Astrocyte of the cerebellum (primary cell): ENCODE results near the gene HERPUD1.

Experiments
- DNase-seq: peaks from one replicate; pipeline ENCODE4 v3.0.0-alpha.2; 2011; ENCODE audit warnings: low read depth
- H3K4me3 ChIP-seq: 2 replicates; pipeline ENCODE4 v1.5.1; 2011; ENCODE audit warnings: mild to moderate bottlenecking, low read depth, low read length, moderate library complexity
- CTCF ChIP-seq: IDR thresholded peaks from 2 replicates; pipeline ENCODE4 v1.5.1; 2012; ENCODE audit warnings: low read length, low read depth, moderate library complexity, mild to moderate bottlenecking; ENCODE audit errors: missing control alignments
- in situ Hi-C: cut with HindIII; loops from 2 replicates; pipeline ENCODE4 v1.10.0; 2017; ENCODE audit warnings: low sequenced_read_pairs

HERPUD1 gene

GRCh38 chr16:56953006-56953405, 21.1 kb downstream of the HERPUD1 start:
- no peak for TF ChIP-seq CTCF
- DNase-seq: no peak
- H3K4me3 ChIP-seq: no peak overlapping the region
- in situ Hi-C loops: loop anchor here (5.0 kb wide), 1 partner anchor 74 kb away; no protein-coding TSS in a partner anchor

GRCh38 chr16:56956076-56956475, 24.1 kb downstream of the HERPUD1 start:
- no peak for TF ChIP-seq CTCF
- H3K4me3 ChIP-seq: no peak overlapping the region
- DNase-seq: no peak
- in situ Hi-C loops: no loop called here

GRCh38 chr16:56956756-56957155, 24.8 kb downstream of the HERPUD1 start:
- DNase-seq: no peak
- TF ChIP-seq CTCF: peak; percentile 29
- no peak overlapping the region for H3K4me3 ChIP-seq
- in situ Hi-C loops: no loop called here

GRCh38 chr16:56960681-56961281, 28.8 kb downstream of the HERPUD1 start:
- no peak for DNase-seq
- in situ Hi-C loops: no loop called here
- no peak overlapping the region for H3K4me3 ChIP-seq
- TF ChIP-seq CTCF: no peak

GRCh38 chr16:56961386-56961785, 29.4 kb downstream of the HERPUD1 start:
- no peak for TF ChIP-seq CTCF
- no peak for DNase-seq
- in situ Hi-C loops: no loop called here
- H3K4me3 ChIP-seq: no peak overlapping the region

- TF ChIP-seq CTCF: no peak
- H3K4me3 ChIP-seq: no peak within 1 kb of the TSS
- in situ Hi-C loops: no loop called here
- DNase-seq: no peak
These were observed 29.9 kb downstream of the HERPUD1 start, which contains the start of gene CETP for GRCh38 chr16:56961851-56962281. CETP (plus strand) TSS chr16:56961950; CDS start chr16:56961980, 30 bp downstream.
